ENCODE measurements around the gene SBF2.
A peak's percentile ranks its signal among the peaks of the same experiment; 100 is the strongest.

SBF2 gene

GRCh38 chr11:10301656-10302358, 7.8 kb upstream of the SBF2 start:
- peak overlapping the region; percentile 98 for H3K4me3 ChIP-seq (ENCODE audit: control insufficient read depth, low read depth, low read length)
- no peak for DNase-seq (ENCODE audit: low read depth)
- TF ChIP-seq CTCF (IDR thresholded peaks at IDR 0.05; ENCODE audit: control insufficient read depth, insufficient read depth, low read depth, low read length, missing control alignments): no peak

GRCh38 chr11:10298342-10298741, 4.3 kb upstream of the SBF2 start:
- no peak for DNase-seq (ENCODE audit: low read depth)
- no peak overlapping the region for H3K4me3 ChIP-seq (ENCODE audit: control insufficient read depth, low read depth, low read length)
- peak; percentile 32 for TF ChIP-seq CTCF (IDR thresholded peaks at IDR 0.05; ENCODE audit: control insufficient read depth, insufficient read depth, low read depth, low read length, missing control alignments)

DNA sequence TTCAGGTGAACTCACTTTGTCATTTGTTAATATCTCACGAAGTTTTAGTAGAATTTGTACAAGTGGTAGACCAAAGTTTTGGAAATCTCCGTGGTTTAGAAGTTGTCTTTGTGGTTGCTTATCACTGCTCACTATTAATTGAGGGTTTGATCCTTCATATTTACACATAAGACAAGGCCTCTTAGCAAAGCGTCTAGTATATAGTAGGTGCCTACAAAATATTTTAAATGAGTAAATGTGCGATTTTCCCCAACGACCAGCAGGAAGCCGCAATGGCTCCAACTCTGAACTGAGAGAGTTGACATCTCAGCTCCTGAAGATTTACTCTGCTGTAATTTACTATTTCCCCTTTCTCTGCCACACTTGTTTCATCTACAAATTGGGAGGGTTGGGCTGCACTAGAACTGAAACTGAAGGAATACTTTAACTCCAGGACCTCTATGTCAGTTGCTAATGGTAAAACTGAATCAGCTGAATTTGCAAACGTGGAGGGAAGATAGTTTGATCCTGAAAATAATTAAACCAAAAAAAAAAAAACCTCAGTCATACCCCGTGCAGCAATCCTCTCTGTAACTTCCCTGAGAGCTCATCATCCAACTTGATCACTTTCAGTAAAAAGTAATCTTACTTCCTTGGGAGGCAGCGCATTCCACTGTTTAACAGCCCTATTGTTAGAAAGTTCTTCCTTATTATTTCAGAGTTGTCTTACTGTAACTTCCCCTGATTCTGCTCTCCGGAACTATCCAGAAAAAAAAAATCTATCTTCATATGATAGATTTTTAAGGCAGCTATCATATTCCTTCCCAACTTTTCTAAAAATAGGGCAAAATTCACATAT, 1.3 kb upstream of the SBF2 start:
- TF ChIP-seq CTCF (IDR thresholded peaks at IDR 0.05; ENCODE audit: control insufficient read depth, insufficient read depth, low read depth, low read length, missing control alignments): no peak
- DNase-seq (ENCODE audit: low read depth): no peak
- peak overlapping the region; percentile 53 for H3K4me3 ChIP-seq (ENCODE audit: control insufficient read depth, low read depth, low read length)

- peak overlapping the region; percentile 53 for H3K4me3 ChIP-seq (ENCODE audit: control insufficient read depth, low read depth, low read length)
- no peak for DNase-seq (ENCODE audit: low read depth)
- no peak for TF ChIP-seq CTCF (IDR thresholded peaks at IDR 0.05; ENCODE audit: control insufficient read depth, insufficient read depth, low read depth, low read length, missing control alignments)
These were observed 403 bp upstream of the SBF2 start for GRCh38 chr11:10294290-10294953.

DNA sequence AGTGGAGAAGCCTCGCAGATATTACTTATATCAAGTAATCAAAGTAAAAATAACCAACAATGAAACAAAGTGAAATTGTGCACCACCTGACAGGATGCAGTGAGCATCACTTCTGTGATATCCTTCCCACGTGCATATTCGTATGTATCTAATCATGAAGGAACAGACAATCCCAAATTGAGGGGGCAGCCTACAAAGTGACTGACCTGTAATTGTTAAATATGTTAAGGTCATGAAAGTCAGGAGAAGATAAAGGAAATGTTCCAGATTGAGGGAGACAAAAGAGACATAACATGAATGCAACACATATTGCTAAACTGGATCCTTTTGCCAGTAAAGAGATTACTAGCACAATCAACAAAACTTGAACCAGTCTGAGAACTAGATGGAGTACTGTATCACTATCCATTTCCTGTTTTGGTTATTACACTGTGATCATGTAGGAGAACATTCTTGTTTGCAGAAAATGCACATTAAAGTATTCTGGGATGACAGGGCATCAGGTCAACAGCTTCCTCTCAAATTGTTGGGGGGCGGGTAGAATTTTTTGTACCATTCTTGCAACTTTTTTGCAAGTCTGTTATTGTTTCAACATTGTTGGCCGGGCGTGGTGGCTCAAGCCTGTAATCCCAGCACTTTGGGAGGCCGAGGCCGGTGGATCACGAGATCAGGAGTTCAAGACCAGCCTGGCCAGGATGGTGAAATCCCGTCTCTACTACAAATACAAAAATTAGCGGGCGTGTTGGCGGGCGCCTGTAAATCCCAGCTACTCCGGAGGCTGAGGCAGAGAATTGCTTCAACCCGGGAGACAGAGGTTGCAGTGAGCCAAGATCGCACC, 2.0 kb downstream of the SBF2 start:
- no peak overlapping the region for H3K4me3 ChIP-seq (ENCODE audit: control insufficient read depth, low read depth, low read length)

More for the DNA sequence above, 2.0 kb downstream of the SBF2 start:
- DNase-seq (ENCODE audit: low read depth): no peak
- TF ChIP-seq CTCF (IDR thresholded peaks at IDR 0.05; ENCODE audit: control insufficient read depth, insufficient read depth, low read depth, low read length, missing control alignments): no peak

All from AG09309 (cell line).